ENCODE measurements around the gene PRDM16. TPM values are rescaled to one million over a fixed set of nuclear protein-coding genes. Genes with fewer than 3 reads are reported as not detected.

Gene PRDM16
- total and polyA plus RNA-seq, 2 of the 13 experiments (the other 11 are each of a cell fraction or from before 2014, with no cell fraction given), result 0.15 to 0.81 TPM

DNA sequence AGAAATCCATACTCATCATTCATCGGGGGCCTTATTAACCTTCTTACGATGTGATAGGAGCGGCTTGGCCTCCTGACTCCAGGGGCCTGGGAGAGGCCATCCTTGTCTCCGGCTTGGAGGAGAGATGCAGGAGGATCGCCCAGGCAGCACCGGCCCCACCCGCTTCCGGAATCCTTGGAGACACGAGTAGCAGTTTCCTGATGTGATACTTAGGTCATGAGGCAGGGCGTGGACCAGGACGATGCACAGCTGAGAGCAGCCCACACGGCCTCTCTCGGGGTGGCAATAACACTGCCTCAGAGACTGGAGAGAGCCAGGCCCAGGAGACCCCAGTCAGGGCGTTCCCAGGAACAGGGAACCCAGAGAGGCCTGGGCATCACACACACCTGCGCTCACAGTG lies 221.9 kb downstream of the PRDM16 start (continued):
- TF ChIP-seq, protein P1, sequence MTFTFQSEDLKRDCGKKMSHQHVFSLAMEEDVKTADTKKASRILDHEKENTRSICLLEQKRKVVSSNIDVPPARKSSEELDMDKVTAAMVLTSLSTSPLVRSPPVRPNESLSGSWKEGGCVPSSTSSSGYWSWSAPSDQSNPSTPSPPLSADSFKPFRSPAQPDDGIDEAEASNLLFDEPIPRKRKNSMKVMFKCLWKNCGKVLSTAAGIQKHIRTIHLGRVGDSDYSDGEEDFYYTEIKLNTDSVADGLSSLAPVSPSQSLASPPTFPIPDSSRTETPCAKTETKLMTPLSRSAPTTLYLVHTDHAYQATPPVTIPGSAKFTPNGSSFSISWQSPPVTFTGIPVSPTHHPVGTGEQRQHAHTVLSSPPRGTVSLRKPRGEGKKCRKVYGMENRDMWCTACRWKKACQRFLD (CRISPR knock-in tag; IDR thresholded peaks at IDR 0.05; ENCODE audit: borderline replicate concordance), result no peak
- no peak for TF ChIP-seq ZNF558 (CRISPR knock-in tag; IDR thresholded peaks at IDR 0.05; ENCODE audit: borderline replicate concordance)
- TF ChIP-seq KMT2A (CRISPR knock-in tag; IDR thresholded peaks at IDR 0.05), result no peak
- no peak for TF ChIP-seq MIER2 (CRISPR knock-in tag; IDR thresholded peaks at IDR 0.05)
- no peak for TF ChIP-seq NRL (CRISPR knock-in tag; IDR thresholded peaks at IDR 0.05; ENCODE audit: borderline replicate concordance)
- no peak for TF ChIP-seq PHF21A (CRISPR knock-in tag; IDR thresholded peaks at IDR 0.05)
- TF ChIP-seq GABPB1 (CRISPR knock-in tag; IDR thresholded peaks at IDR 0.05), result no peak
- no peak for TF ChIP-seq ZNF224 (CRISPR knock-in tag; IDR thresholded peaks at IDR 0.05)
- TF ChIP-seq CENPT (CRISPR knock-in tag; IDR thresholded peaks at IDR 0.05; ENCODE audit: low read depth), result no peak

DNA sequence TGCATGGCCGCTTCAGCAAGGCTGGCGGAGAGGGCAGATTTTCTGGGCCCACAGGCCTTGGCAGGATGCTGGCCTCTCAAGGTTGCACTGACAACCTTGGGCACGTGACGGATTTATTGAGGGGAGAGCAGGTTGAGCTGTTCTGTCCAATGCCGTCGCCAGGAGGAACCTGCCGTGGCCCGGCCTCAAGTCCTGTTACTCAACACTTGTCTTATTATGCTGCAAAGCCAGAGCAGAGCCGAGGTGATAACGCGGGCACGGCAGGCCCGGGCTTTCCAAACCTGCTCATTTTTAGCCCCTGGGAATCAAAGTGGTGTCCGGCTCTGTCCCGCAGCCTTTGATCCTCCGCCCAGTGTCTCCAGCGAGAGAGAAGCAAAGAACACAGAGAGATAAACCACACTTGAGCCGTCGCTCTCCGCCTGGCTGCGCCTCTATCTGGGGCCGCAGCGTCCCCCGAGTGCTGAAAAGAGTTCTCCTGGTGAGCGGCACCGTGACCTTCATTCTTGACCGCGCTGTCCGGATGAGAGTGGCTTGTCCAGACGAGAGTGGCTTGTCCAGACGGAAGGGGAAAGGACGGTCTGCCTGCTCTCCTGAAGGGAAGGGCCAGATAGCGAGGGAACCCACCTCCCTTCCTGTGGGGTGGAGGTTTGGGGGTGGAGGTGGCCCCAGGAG lies 223.2 kb downstream of the PRDM16 start:
- BruUV-seq (replicated peaks), result no TSS peak
- peak overlapping the region; percentile 68 for H3K27ac ChIP-seq (ENCODE audit: extremely low read length, insufficient read depth, low read length)
- no peak overlapping the region for H2AFZ ChIP-seq (ENCODE audit: low read length)
- in situ Hi-C loops (cut with HindIII; ENCODE audit: extremely low pct_ligation_motif_present, low pct_unique_long_range_greater_than_20kb) (loop anchor here (25.0 kb wide), 1 partner anchor 230 kb away; the partner anchor contains the start of gene PRDM16), intact Hi-C loops (cut with micrococcal nuclease; ENCODE audit: unreplicated experiment) (loop anchor here (2.0 kb wide), 2 partner anchors 57 to 73 kb away; no protein-coding TSS in a partner anchor)
- ATAC-seq (peak; percentile 56), FAIRE-seq (peak; percentile 21), DNase-seq (ENCODE audit: low spot score) (peak; percentile 82)
- H3K9me3 ChIP-seq (ENCODE audit: low read length), result no peaks in the 10 kb centered on the region
- peak overlapping the region; percentile 66 for H3K9ac ChIP-seq (ENCODE audit: insufficient read depth, low read depth, low read length)
- 14% methylated on average over 16 of the region's 33 CpGs for WGBS (ENCODE audit: low lambda C conversion rate)
- no peaks in the 10 kb centered on the region for H3K79me2 ChIP-seq (ENCODE audit: insufficient read depth, low read length)
- no peaks in the 10 kb centered on the region for H4K20me1 ChIP-seq (ENCODE audit: insufficient read depth, low read length)
- H3K4me2 ChIP-seq (ENCODE audit: low read depth, low read length), result peak overlapping the region; percentile 90
- H3K4me1 ChIP-seq (ENCODE audit: insufficient read depth, low read length), result peaks cover 81% of the 10 kb centered on the region
- CTCF ChIA-PET (ENCODE audit: low intra/inter-chr PET ratio, low total read pairs), result interaction anchor here (1.6 kb wide), 1 partner anchor 57 kb away, joined by 6 read pairs; no protein-coding TSS in a partner anchor
- no peaks in the 10 kb centered on the region for H3K36me3 ChIP-seq (replicated peaks in 1 of 2; ENCODE audit: control insufficient read depth in 1 of 2, insufficient read depth in 2 of 2, low read length in 2 of 2)
- POLR2A ChIA-PET, result interaction anchor here (1.4 to 3.0 kb wide), 6 partner anchors 21 to 70 kb away, joined by 3 to 29 read pairs (median 4); no protein-coding TSS in a partner anchor
- no peaks in the 10 kb centered on the region for H3K27me3 ChIP-seq (ENCODE audit: control insufficient read depth in 1 of 2, insufficient read depth in 2 of 2, low read length in 2 of 2)
- H3K4me3 ChIP-seq (replicated peaks in 1 of 3; ENCODE audit: insufficient read depth in 1 of 3, low read depth in 2 of 3, low read length in 3 of 3), result peak overlapping the region; percentile 24 to 63 (median 37); a peak in 5 of 6 replicates
- TF ChIP-seq SMAD3 (CRISPR knock-in tag; IDR thresholded peaks at IDR 0.05) (no peak), RFXANK (CRISPR knock-in tag; IDR thresholded peaks at IDR 0.05) (no peak), DR1 (CRISPR knock-in tag; IDR thresholded peaks at IDR 0.05) (no peak), SMYD3 (CRISPR knock-in tag; IDR thresholded peaks at IDR 0.05) (0 out of 2 replicates have a peak, but pooled peaks have one; percentile 29), IRF2 (CRISPR knock-in tag; IDR thresholded peaks at IDR 0.05) (peak; percentile 25; the same call in 1 of the 2 replicates), NCOA5 (CRISPR knock-in tag; IDR thresholded peaks at IDR 0.05) (no peak), NR2F1 (CRISPR knock-in tag; IDR thresholded peaks at IDR 0.05) (no peak; a peak in 1 of 4 replicates), AGO1 (IDR thresholded peaks at IDR 0.05; ENCODE audit: low read depth, low read length, poor library complexity, severe bottlenecking) (no peak), ESRRA (CRISPR knock-in tag; IDR thresholded peaks at IDR 0.05; ENCODE audit: low read depth) (peak; percentile 74; the same call in 1 of the 2 replicates)
- TF ChIP-seq, protein P2, sequence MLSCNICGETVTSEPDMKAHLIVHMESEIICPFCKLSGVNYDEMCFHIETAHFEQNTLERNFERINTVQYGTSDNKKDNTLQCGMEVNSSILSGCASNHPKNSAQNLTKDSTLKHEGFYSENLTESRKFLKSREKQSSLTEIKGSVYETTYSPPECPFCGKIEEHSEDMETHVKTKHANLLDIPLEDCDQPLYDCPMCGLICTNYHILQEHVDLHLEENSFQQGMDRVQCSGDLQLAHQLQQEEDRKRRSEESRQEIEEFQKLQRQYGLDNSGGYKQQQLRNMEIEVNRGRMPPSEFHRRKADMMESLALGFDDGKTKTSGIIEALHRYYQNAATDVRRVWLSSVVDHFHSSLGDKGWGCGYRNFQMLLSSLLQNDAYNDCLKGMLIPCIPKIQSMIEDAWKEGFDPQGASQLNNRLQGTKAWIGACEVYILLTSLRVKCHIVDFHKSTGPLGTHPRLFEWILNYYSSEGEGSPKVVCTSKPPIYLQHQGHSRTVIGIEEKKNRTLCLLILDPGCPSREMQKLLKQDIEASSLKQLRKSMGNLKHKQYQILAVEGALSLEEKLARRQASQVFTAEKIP (CRISPR knock-in tag; IDR thresholded peaks at IDR 0.05; ENCODE audit: borderline replicate concordance), result no peak
- TF ChIP-seq, protein P3, sequence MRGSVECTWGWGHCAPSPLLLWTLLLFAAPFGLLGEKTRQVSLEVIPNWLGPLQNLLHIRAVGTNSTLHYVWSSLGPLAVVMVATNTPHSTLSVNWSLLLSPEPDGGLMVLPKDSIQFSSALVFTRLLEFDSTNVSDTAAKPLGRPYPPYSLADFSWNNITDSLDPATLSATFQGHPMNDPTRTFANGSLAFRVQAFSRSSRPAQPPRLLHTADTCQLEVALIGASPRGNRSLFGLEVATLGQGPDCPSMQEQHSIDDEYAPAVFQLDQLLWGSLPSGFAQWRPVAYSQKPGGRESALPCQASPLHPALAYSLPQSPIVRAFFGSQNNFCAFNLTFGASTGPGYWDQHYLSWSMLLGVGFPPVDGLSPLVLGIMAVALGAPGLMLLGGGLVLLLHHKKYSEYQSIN (CRISPR knock-in tag; IDR thresholded peaks at IDR 0.05; ENCODE audit: borderline replicate concordance), result no peak
